SK-N-SH (cell line): ENCODE measurements around the gene GSS.

Source experiments
- FOXJ3 ChIP-seq: sonication (generic); formaldehyde crosslinking; IDR thresholded peaks from 2 replicates; pipeline ENCODE4 v1.5.1; 2020; ENCODE audit warnings: mild to moderate bottlenecking, missing genetic modification reagents
- GATA2 ChIP-seq: sonication (generic); formaldehyde crosslinking; IDR thresholded peaks from 2 replicates; pipeline ENCODE4 v1.5.0; 2020; ENCODE audit warnings: mild to moderate bottlenecking, missing genetic modification reagents
- JUND ChIP-seq: IDR thresholded peaks from 2 replicates; pipeline ENCODE4 v1.4.0; 2012
- POLR2AphosphoS5 ChIP-seq: IDR thresholded peaks from 2 replicates; pipeline ENCODE4 v1.6.1; 2012; ENCODE audit warnings: low read depth, low read length
- RAD21 ChIP-seq: IDR thresholded peaks from 2 replicates; pipeline ENCODE4 v1.6.1; 2012; ENCODE audit warnings: mild to moderate bottlenecking, low read length
- RCOR1 ChIP-seq: fragments of 150-350 bp; IDR thresholded peaks from 2 replicates; pipeline ENCODE4 v1.6.1; 2017; ENCODE audit warnings: antibody characterized with exemption, low read length
- SIN3A ChIP-seq: IDR thresholded peaks from 2 replicates; pipeline ENCODE4 v1.6.1; 2012; ENCODE audit warnings: low read depth, mild to moderate bottlenecking, low read length, moderate library complexity, borderline replicate concordance
- TAF1 ChIP-seq: IDR thresholded peaks from 2 replicates; pipeline ENCODE4 v1.6.1; 2012; ENCODE audit warnings: low read depth, mild to moderate bottlenecking, low read length, moderate library complexity, borderline replicate concordance
- TCF12 ChIP-seq: IDR thresholded peaks from 2 replicates; pipeline ENCODE4 v1.4.0; 2012
- YY1 ChIP-seq: IDR thresholded peaks from 2 replicates; pipeline ENCODE4 v1.4.0; 2012; ENCODE audit warnings: low read depth, mild to moderate bottlenecking
- TF ChIP-seq, protein P1 (sequence below): fragments of 200-600 bp; sonication (generic); IDR thresholded peaks from 2 replicates; pipeline ENCODE4 v1.6.1; 2017; ENCODE audit warnings: antibody characterized with exemption, mild to moderate bottlenecking, moderate library complexity
- TF ChIP-seq, protein P2 (sequence below): IDR thresholded peaks from 2 replicates; pipeline ENCODE4 v1.6.1; 2012; ENCODE audit warnings: mild to moderate bottlenecking, low read depth, low read length, moderate library complexity

DNA sequence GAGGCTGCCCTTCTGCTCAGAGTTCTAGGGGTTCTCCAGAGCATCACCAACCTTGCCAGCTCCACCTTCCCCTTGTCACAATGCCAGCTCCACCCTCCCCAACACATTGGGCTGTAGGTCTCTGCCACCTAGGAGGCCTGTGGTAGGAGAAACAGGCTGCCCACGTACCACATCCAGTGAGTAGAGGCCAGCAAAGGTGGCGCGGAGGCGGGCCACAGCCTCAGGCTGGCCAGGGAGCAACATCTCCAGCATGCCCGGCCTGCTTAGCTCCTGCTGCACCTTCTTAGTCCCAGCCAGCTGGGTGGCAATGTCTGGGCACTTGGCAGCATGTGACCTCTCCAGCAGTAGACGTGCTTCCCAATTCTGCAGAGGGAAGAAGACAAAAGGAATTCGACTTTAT, 23.8 kb downstream of the GSS start:
- TF ChIP-seq, protein P1, sequence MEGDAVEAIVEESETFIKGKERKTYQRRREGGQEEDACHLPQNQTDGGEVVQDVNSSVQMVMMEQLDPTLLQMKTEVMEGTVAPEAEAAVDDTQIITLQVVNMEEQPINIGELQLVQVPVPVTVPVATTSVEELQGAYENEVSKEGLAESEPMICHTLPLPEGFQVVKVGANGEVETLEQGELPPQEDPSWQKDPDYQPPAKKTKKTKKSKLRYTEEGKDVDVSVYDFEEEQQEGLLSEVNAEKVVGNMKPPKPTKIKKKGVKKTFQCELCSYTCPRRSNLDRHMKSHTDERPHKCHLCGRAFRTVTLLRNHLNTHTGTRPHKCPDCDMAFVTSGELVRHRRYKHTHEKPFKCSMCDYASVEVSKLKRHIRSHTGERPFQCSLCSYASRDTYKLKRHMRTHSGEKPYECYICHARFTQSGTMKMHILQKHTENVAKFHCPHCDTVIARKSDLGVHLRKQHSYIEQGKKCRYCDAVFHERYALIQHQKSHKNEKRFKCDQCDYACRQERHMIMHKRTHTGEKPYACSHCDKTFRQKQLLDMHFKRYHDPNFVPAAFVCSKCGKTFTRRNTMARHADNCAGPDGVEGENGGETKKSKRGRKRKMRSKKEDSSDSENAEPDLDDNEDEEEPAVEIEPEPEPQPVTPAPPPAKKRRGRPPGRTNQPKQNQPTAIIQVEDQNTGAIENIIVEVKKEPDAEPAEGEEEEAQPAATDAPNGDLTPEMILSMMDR: no peak
- TF ChIP-seq YY1: no peak
- TF ChIP-seq RCOR1: no peak
- TF ChIP-seq SIN3A: no peak
- TF ChIP-seq GATA2 (CRISPR knock-in tag): no peak
- TF ChIP-seq RAD21: no peak
- no peak for TF ChIP-seq TAF1
- TF ChIP-seq JUND: no peak
- TF ChIP-seq FOXJ3 (CRISPR knock-in tag): no peak
- no peak for TF ChIP-seq POLR2AphosphoS5
- TF ChIP-seq, protein P2, sequence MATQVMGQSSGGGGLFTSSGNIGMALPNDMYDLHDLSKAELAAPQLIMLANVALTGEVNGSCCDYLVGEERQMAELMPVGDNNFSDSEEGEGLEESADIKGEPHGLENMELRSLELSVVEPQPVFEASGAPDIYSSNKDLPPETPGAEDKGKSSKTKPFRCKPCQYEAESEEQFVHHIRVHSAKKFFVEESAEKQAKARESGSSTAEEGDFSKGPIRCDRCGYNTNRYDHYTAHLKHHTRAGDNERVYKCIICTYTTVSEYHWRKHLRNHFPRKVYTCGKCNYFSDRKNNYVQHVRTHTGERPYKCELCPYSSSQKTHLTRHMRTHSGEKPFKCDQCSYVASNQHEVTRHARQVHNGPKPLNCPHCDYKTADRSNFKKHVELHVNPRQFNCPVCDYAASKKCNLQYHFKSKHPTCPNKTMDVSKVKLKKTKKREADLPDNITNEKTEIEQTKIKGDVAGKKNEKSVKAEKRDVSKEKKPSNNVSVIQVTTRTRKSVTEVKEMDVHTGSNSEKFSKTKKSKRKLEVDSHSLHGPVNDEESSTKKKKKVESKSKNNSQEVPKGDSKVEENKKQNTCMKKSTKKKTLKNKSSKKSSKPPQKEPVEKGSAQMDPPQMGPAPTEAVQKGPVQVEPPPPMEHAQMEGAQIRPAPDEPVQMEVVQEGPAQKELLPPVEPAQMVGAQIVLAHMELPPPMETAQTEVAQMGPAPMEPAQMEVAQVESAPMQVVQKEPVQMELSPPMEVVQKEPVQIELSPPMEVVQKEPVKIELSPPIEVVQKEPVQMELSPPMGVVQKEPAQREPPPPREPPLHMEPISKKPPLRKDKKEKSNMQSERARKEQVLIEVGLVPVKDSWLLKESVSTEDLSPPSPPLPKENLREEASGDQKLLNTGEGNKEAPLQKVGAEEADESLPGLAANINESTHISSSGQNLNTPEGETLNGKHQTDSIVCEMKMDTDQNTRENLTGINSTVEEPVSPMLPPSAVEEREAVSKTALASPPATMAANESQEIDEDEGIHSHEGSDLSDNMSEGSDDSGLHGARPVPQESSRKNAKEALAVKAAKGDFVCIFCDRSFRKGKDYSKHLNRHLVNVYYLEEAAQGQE: no peak
- TF ChIP-seq TCF12: no peak
